HepG2 (cell line): ENCODE results near the gene HMGN1. TPM values are rescaled to one million over a fixed set of nuclear protein-coding genes. Genes with fewer than 3 reads are reported as not detected.

Experiments
- KLF13 ChIP-seq: sonication (generic); formaldehyde crosslinking; IDR thresholded peaks from 2 replicates; pipeline ENCODE4 v1.4.0; 2020; ENCODE audit warnings: mild to moderate bottlenecking, missing genetic modification reagents
- MAF1 ChIP-seq: sonication (generic); formaldehyde crosslinking; IDR thresholded peaks from 2 replicates; pipeline ENCODE4 v1.5.0; 2020; ENCODE audit warnings: missing genetic modification reagents, borderline replicate concordance
- POLR2AphosphoS5 ChIP-seq: IDR thresholded peaks from 2 replicates; pipeline ENCODE4 v1.6.1; 2012; ENCODE audit warnings: low read depth, low read length
- SIX1 ChIP-seq: sonication (generic); formaldehyde crosslinking; IDR thresholded peaks from 2 replicates; pipeline ENCODE4 v1.4.0; 2020; ENCODE audit warnings: missing genetic modification reagents, borderline replicate concordance
- SMAD3 ChIP-seq: sonication (generic); formaldehyde crosslinking; IDR thresholded peaks from 2 replicates; pipeline ENCODE4 v1.4.0; 2020; ENCODE audit warnings: missing genetic modification reagents
- SSRP1 ChIP-seq: IDR thresholded peaks from 2 replicates; pipeline ENCODE4 v1.6.1; 2016; ENCODE audit warnings: control low read depth
- SUZ12 ChIP-seq: fragments of 150-350 bp; IDR thresholded peaks from 2 replicates; pipeline ENCODE4 v1.6.1; 2014; ENCODE audit warnings: low read depth, low read length
- TCF7 ChIP-seq: sonication (generic); IDR thresholded peaks from 2 replicates; pipeline ENCODE4 v1.6.1; 2016; ENCODE audit warnings: antibody characterized with exemption, low read depth
- ZKSCAN8 ChIP-seq: IDR thresholded peaks from 2 replicates; pipeline ENCODE4 v1.6.1; 2016; ENCODE audit warnings: borderline replicate concordance, missing genetic modification reagents, missing compliant biosample characterization
- ZMAT3 ChIP-seq: sonication (generic); formaldehyde crosslinking; conservative IDR thresholded peaks from 2 replicates; pipeline ENCODE4 v1.7.0; 2021; ENCODE audit warnings: missing genetic modification reagents
- ZNF232 ChIP-seq: sonication (generic); formaldehyde crosslinking; IDR thresholded peaks from 2 replicates; pipeline ENCODE4 v1.4.0; 2020; ENCODE audit warnings: missing genetic modification reagents, borderline replicate concordance
- ZNF382 ChIP-seq: sonication (generic); formaldehyde crosslinking; IDR thresholded peaks from 2 replicates; pipeline ENCODE4 v1.5.0; 2020; ENCODE audit warnings: missing genetic modification reagents, mild to moderate bottlenecking, borderline replicate concordance
- ZNF432 ChIP-seq: sonication (generic); formaldehyde crosslinking; IDR thresholded peaks from 2 replicates; pipeline ENCODE4 v1.5.0; 2020; ENCODE audit warnings: missing genetic modification reagents, mild to moderate bottlenecking, borderline replicate concordance
- ZNF501 ChIP-seq: sonication (generic); formaldehyde crosslinking; IDR thresholded peaks from 2 replicates; pipeline ENCODE4 v1.5.1; 2020; ENCODE audit warnings: mild to moderate bottlenecking, moderate library complexity, missing genetic modification reagents
- ZNF75D ChIP-seq: sonication (generic); formaldehyde crosslinking; IDR thresholded peaks from 2 replicates; pipeline ENCODE4 v1.8.1; 2023; ENCODE audit warnings: missing genetic modification reagents, mild to moderate bottlenecking, borderline replicate concordance
- ZNF772 ChIP-seq: sonication (generic); formaldehyde crosslinking; IDR thresholded peaks from 2 replicates; pipeline ENCODE4 v1.5.0; 2020; ENCODE audit warnings: mild to moderate bottlenecking, missing genetic modification reagents
- polyA plus RNA-seq, 8 experiments: library from polyadenylated mRNA; depleted of rRNA in 3 of 8; stranded (reverse) in 7 of 8; unstranded in 1 of 8; fragments of >200 nt; fragmentation: Illumina TruSeq in 4 of 8; extraction: Trizol in 4 of 8; gene quantifications; 2 replicates each; pipeline versions ENCODE4 v1.2.1 to v1.2.3, GENCODE V29; 2011 to 2016; ENCODE audit warnings: low read depth in 4 of 8, missing spikeins in 1 of 8, mixed read lengths in 1 of 8; ENCODE audit not compliant: insufficient read depth in 1 of 8
- total RNA-seq, 5 experiments: library from RNA; depleted of rRNA; stranded (reverse); fragments of >200 nt; fragmentation: Illumina TruSeq; extraction: Trizol; gene quantifications; 2 replicates each; pipeline ENCODE4 v1.2.3, GENCODE V29; 2016; ENCODE audit warnings: low read depth in 1 of 5
- TF ChIP-seq, protein P1 (sequence below): sonication (generic); formaldehyde crosslinking; IDR thresholded peaks from 2 replicates; pipeline ENCODE4 v1.4.0; 2020; ENCODE audit warnings: missing genetic modification reagents, borderline replicate concordance
- TF ChIP-seq, protein P2 (sequence below): sonication (generic); formaldehyde crosslinking; IDR thresholded peaks from 2 replicates; pipeline ENCODE4 v1.5.1; 2020; ENCODE audit warnings: mild to moderate bottlenecking, missing genetic modification reagents, borderline replicate concordance
- TF ChIP-seq, protein P3 (sequence below): sonication (generic); formaldehyde crosslinking; IDR thresholded peaks from 2 replicates; pipeline ENCODE4 v1.5.0; 2020; ENCODE audit warnings: mild to moderate bottlenecking, missing genetic modification reagents
- TF ChIP-seq, protein P4 (sequence below), 2 experiments: sonication (generic) in 1 of 2; formaldehyde crosslinking in 1 of 2; IDR thresholded peaks; 2 replicates each; pipeline versions ENCODE4 v1.5.1 to v1.6.1; 2011 to 2020; ENCODE audit warnings: borderline replicate concordance in 1 of 2, low read depth in 1 of 2, low read length in 1 of 2, mild to moderate bottlenecking in 1 of 2, missing genetic modification reagents in 1 of 2, moderate library complexity in 1 of 2

The HMGN1 gene
- total and polyA plus RNA-seq, 2 of the 13 experiments (the other 11 are each of a cell fraction or from before 2014, with no cell fraction given): 104 to 286 TPM

DNA sequence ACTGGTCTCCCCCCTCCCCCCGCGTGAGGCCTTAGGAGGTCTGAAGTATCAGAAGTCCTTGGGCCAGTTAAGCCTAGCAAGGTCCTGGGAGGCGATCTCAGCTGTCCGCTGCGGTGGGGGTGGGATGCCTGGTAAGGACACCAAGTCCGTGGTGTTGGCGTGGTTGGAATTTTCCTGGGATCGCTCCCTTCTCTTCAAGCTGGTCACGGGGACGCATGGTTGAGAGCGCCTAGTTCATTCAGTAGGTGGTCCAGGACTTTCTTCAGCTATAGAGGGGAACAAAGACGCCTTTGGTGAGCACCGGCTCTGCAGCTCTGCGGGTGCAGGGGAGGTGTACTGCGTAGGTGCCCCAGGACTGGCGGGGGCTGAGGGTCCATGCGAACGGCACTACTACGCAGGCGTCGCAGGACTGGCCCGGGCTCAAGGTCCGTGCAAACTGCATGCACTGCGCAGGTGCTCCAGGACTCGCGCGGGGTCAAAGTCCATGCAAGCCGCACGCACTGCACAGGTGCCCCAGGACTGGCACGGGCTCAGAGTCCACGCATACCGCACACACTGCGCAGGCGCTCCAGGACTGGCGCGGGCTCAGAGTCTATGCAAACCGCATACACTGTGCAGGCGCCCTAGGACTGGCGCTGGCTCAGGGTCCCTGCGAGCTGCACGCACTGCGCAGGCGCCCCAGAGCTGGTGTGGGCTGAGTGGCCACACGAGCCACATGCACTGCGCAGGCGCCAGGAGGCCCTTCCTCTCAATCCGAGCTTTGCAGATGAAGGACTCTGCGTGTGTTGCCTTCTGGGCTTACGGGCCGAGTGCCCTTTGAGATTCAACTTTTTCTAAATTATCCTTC is 36.6 kb upstream of the HMGN1 start (continued):
- TF ChIP-seq, protein P1, sequence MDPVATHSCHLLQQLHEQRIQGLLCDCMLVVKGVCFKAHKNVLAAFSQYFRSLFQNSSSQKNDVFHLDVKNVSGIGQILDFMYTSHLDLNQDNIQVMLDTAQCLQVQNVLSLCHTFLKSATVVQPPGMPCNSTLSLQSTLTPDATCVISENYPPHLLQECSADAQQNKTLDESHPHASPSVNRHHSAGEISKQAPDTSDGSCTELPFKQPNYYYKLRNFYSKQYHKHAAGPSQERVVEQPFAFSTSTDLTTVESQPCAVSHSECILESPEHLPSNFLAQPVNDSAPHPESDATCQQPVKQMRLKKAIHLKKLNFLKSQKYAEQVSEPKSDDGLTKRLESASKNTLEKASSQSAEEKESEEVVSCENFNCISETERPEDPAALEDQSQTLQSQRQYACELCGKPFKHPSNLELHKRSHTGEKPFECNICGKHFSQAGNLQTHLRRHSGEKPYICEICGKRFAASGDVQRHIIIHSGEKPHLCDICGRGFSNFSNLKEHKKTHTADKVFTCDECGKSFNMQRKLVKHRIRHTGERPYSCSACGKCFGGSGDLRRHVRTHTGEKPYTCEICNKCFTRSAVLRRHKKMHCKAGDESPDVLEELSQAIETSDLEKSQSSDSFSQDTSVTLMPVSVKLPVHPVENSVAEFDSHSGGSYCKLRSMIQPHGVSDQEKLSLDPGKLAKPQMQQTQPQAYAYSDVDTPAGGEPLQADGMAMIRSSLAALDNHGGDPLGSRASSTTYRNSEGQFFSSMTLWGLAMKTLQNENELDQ (CRISPR knock-in tag): no peak
- TF ChIP-seq KLF13 (no peak), ZMAT3 (no peak), SIX1 (CRISPR knock-in tag) (no peak), ZKSCAN8 (CRISPR knock-in tag) (peak; percentile 69; the same call in 1 of the 2 replicates), TCF7 (no peak), SMAD3 (CRISPR knock-in tag) (no peak), ZNF432 (CRISPR knock-in tag) (no peak), SUZ12 (no peak), POLR2AphosphoS5 (peak; percentile 64), ZNF772 (CRISPR knock-in tag) (peak; percentile 72), SSRP1 (CRISPR knock-in tag) (0 out of 2 replicates have a peak, but pooled peaks have one; percentile 10), ZNF75D (CRISPR knock-in tag) (no peak), MAF1 (CRISPR knock-in tag) (no peak), ZNF232 (CRISPR knock-in tag) (0 out of 2 replicates have a peak, but pooled peaks have one; percentile 16), ZNF501 (CRISPR knock-in tag) (peak; percentile 12; the same call in 1 of the 2 replicates), ZNF382 (CRISPR knock-in tag) (no peak)
- TF ChIP-seq, protein P2, sequence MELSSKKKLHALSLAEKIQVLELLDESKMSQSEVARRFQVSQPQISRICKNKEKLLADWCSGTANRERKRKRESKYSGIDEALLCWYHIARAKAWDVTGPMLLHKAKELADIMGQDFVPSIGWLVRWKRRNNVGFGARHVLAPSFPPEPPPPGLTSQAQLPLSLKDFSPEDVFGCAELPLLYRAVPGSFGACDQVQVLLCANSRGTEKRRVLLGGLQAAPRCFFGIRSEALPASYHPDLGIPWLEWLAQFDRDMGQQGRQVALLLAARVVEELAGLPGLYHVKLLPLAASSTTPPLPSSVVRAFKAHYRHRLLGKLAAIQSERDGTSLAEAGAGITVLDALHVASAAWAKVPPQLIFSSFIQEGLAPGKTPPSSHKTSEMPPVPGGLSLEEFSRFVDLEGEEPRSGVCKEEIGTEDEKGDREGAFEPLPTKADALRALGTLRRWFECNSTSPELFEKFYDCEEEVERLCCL (CRISPR knock-in tag): no peak
- TF ChIP-seq, protein P3, sequence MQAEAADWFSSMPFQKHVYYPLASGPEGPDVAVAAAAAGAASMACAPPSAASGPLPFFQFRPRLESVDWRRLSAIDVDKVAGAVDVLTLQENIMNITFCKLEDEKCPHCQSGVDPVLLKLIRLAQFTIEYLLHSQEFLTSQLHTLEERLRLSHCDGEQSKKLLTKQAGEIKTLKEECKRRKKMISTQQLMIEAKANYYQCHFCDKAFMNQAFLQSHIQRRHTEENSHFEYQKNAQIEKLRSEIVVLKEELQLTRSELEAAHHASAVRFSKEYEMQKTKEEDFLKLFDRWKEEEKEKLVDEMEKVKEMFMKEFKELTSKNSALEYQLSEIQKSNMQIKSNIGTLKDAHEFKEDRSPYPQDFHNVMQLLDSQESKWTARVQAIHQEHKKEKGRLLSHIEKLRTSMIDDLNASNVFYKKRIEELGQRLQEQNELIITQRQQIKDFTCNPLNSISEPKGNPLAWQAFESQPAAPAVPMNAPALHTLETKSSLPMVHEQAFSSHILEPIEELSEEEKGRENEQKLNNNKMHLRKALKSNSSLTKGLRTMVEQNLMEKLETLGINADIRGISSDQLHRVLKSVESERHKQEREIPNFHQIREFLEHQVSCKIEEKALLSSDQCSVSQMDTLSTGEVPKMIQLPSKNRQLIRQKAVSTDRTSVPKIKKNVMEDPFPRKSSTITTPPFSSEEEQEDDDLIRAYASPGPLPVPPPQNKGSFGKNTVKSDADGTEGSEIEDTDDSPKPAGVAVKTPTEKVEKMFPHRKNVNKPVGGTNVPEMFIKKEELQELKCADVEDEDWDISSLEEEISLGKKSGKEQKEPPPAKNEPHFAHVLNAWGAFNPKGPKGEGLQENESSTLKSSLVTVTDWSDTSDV (CRISPR knock-in tag): no peak
- TF ChIP-seq, protein P4, sequence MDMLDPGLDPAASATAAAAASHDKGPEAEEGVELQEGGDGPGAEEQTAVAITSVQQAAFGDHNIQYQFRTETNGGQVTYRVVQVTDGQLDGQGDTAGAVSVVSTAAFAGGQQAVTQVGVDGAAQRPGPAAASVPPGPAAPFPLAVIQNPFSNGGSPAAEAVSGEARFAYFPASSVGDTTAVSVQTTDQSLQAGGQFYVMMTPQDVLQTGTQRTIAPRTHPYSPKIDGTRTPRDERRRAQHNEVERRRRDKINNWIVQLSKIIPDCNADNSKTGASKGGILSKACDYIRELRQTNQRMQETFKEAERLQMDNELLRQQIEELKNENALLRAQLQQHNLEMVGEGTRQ (IDR thresholded peaks at IDR 0.05; ENCODE audit: low read depth, low read length): no peak
- TF ChIP-seq, protein P4 (CRISPR knock-in tag; IDR thresholded peaks at IDR 0.05; ENCODE audit: borderline replicate concordance): no peak; the same call in 1 of the 2 replicates
